OCI-M2 (cell line): ENCODE data around the gene PLXNB2.
"Not testable (repeated sequence)": the region's sequence is repeated elsewhere in the genome, so short reads cannot be mapped to it uniquely, and the experiment has no call there.

Experiments used
- DNase-seq: peaks from one replicate; lab custom pipeline; 2025; ENCODE audit not compliant: unreplicated experiment; lab: John Stamatoyannopoulos, UW

PLXNB2 gene

DNA sequence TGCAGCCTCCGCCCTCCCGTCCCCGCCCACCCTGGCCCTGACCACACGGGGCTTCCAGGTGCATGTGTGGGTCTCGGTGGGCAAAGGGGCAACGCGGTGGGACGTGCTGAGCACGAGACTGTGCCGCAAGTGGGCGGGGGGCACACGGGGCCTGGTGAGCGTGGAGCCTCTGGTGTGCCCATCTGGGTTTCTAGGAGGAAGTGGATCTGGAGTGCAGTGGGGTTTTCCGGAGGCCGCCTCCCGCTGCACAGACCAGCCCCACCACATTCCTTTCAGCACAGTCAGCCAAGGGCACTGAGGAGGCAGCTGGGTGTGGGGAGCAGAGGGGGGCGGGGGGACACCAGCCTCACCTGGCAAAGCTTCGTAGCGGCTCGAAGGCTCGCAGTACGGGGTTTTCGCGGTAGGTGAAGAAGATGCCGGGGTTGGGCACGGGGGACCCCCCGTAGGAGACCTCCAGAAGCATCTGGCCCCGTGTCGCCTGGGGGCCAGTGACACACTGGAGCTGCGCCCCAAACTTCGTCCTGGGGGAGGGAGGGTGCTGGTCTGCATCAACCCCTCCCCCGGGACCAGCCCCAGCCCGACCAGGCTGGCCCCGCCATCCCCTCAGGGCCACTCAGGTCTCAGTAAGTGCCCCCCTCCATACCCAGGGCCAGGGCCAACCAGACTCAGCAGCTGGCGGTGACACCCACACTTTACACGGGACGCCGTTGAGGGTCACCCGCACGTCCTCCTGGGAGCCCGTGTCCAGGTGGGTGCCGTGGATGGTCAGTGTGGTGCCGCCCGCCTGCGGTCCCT is 24.9 kb downstream of the PLXNB2 start:
- DNase-seq, result no peak

DNA sequence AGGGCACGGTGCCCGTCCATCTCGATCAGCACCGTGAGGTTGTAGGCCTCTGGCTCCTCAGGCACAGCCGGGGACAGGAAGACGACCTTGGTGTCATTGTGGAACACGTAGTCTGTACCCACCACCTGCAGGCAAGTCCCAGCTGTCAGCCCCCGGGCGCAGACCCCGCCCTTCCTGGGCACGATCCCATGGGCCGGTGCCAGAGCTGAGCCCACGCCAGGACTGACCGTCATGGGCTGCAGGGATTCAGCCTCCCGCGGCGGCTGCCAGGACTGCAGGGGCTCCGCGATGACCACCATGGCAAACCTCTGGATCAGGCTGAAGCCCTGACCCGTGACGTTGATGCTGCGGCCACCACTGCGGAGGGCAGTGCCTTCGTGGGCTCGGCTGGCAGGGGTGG is 25.5 kb downstream of the PLXNB2 start:
- DNase-seq, result no peak

DNA sequence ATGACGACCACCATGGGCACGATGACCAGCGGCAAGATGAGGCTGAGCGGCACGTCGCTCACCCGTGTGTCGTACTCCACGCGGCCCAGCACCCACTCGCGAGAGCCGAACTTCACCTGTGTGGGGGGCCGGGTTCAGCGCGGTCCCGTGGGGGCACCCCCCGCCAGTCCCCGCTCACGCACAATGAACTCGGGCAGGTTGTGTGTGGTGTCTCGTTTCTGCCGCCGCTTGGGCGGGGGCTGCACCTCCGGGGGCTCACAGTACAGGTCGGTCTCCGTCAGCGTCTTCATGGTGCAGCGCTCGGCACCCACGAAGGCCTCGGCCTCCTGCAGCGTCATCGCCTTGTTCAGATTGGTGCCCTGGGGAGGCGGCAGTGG is 26.1 kb downstream of the PLXNB2 start:
- no peak for DNase-seq

DNA sequence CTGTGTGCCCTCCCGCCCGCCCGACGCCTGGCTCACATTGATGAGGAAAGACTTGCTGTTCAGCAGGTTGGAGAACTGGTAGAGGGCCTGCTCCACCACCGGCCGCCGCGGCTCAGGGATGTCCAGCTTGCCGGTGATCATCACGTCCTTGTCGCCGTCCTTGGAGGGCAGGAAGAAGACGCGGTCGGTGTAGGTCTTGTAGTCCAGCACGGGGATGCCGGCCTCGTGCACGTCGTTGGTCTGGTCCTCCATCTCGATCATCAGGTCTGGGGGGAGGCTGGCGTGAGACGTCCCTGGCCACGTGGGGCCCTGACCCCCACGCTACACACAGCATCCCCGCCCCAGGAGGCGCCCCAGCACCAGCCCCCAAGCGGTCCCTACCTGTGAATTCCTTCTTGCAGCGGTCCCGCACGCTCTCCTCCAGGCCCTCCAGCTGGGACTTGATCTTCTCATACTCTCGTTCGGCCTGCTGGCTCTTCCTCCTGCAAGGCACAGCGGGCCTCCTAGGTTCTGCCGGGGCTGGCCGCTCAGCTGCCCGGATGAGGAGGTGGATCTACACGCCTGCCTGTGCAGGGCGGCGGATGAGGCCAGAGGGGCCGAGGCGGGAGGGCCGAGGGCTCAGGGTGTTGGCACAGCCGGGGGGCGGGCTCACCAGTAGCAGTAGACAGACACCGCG is 26.6 kb downstream of the PLXNB2 start:
- DNase-seq, result no peak

DNA sequence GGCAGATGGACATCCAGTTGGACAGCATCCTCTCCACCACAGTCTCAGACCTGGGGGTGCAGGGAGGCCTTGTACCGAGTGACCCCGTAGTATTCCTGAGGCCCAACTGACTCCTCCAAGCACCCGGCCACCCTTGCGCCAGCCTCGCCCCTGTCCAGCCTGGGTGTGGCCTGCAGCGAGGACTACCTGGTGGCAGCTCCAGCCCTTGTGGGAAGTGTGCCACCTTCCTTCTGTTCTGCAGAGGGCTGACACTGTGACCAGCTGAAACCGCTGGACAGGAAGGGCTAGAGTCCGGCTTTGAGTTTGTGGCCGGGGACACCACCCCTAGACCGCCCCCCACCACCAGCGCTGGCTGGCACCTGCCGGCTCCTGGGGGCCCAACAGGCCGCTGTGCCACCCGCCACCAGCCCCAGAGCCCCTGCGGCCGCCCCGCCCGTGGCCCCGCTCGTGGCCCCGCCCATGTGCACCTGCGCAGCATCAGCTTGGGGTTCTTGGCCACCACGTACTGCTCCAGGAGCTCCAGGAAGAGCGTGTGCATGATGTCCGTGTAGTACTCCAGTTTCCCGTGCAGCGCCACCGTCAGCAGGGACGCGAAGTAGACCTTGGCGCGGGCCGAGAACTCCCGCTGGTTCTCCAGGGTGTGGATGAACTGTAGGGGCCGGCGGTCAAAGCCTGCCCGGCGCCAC is 27.3 kb downstream of the PLXNB2 start:
- no peak for DNase-seq

DNA sequence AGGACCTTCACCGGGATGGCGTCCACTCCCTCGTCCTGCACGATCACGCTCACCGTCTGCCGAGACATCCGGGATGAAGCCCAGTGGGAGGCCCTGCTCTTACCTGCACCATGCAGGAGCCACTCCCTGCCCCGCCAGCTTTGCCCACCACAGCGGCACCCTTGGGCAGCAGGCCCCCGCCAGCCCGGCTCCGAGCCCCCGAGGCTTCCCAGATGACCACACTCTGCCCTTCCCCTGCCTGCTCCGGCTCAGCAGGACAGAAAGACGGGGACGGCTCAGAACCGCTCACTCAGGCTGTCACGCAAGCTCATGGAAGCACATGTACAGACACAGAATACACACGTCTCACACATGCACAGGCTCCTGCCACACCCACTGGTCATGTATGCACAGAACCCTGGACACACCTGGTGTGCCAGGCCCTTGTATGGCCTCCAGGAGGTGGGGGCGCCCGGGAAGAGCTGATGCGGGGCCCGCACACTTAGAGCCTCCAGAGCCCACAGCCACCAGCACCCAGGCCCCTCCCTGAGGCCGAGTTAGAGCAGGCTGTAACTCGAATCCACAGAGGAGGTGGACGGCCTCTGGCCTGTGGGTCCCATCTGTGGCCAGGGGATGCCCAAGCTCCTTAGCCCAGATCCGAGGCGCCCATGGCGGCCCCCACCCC is 28.4 kb downstream of the PLXNB2 start:
- no peak for DNase-seq

DNA sequence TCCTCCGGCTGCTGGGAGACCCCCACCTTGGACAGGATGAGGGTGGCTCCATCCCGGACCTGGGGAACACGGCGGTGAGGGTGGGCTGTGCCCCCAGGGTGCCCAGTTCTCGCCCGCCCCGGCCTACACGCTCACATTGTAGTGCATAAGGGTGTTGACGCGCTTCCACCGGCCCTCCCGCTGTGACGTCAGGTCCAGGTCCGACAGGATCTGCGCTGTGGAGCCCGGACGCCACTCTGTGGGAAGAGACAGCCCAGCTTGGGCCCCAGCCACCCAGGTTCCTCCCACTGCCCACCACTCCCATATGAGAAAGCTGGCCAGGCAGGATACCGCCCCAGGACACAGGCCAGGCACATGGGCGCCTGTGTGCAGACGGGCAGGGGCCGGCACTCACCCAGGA is 29.0 kb downstream of the PLXNB2 start:
- no peak for DNase-seq

DNA sequence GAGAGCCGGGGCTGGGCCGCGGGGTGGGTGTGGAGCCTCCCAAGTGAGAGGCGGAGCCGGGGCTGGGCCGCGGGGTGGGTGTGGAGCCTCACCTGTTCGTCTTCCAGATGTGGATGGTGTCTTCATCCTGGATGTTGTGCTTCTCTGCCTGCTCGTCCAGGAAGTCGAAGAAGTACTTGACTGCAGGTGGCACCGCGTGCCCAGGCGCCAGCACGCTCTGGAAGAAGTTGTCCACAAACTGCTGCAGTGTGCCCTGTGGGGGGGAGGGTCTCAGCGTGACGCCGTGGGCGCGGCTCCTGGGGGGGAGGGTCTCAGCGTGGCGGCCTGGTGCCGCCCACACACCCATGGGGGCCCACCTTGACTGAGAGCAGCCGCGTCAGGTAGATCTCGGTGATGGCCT is 29.7 kb downstream of the PLXNB2 start:
- no peak for DNase-seq

DNA sequence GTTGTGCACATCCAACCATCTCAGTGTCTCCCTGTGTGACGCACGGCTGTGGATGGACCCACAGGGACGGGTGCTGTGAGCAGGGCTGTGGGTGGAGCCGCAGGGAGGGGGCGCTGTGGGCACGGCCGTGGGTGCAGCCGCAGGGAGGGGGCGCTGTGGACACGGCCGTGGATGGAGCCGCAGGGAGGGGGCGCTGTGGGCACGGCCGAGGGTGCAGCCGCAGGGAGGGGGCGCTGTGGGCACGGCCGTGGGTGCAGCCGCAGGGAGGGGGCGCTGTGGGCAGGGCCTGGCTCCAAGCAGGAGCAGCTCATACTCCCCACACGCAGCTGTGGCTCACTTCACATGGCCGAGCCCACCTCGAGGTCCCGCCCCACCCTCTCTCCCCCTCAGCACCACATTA is 31.3 kb downstream of the PLXNB2 start:
- no peak for DNase-seq

DNA sequence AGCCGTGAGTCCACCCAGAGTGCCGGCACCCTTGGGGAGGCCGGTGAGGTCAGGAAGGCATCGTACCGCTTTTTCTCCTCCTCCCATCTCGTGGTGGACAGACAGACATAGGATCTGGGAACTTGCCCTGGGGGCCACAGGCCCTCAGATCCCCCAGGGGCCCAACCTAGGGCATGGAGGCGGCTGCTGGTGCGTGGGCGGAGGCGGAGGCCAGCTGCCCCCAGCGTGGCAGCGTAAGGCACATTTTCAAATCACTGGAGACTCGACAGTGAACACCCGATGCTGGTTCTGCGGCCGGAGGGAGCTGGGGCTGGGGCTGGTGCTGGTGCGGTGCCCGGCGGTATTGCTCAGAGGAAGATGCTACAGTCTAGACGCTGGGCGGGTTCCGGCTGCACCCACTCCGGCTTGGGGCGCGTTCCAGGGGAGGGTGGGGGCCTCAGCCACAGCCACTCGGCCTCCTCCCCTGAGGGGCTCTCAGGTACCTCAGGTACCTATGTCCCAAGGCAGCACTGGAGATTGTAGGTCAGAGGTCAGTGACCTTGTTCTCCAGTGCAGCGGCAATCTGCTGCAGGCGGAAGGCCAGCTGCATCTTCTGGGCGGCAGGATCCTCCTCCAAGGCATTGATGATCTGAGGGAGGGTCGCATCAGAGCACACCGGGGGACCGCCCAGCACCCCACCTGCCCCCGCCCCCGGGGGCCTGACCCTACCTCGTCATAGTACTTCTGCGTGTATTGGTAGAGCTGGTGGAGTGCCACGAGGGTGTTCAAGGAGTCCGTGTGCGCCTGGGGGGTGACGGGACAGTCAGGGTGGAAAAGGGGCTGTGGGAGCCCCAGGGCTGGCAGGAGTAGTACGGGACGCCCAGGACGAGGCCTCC is 32.0 kb downstream of the PLXNB2 start:
- no peak for DNase-seq

DNA sequence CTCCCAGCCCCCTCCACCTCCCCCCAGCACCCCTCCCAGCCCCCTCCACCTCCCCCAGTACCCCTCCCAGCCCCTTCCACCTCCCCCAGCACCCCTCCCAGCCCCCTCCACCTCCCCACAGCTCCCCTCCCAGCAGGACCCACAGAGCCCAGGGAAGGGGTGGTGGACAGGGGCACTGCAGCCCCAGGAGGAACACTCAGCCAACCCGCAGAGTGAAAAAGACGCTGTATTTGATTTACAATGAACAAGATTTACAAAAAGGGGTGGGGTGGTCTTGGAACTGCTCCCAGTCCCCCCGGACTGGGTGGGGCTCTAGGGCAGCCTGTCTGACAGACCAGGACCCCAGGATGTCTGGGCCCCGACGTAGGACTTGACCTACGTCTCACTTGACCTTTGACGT is 32.7 kb downstream of the PLXNB2 start:
- no peak for DNase-seq

DNA sequence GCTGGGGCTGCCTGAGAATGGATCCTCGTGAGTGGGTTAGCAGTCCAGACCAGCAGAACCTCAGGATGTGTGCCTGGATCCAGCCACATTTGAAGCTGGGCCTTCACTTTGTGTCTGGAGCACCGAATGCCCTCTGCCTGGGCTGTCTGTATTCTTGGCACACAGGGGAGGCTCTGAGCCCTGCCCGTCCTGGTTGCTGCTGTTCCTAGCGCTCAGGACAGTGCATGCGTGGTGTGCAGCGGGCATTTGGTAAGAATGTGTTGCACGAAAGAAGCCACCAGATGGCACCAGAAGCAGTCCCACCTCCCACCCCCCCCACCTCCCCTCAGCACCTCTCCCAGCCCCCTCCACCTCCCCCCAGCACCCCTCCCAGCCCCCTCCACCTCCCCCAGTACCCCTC is 33.1 kb downstream of the PLXNB2 start:
- no peak for DNase-seq

DNA sequence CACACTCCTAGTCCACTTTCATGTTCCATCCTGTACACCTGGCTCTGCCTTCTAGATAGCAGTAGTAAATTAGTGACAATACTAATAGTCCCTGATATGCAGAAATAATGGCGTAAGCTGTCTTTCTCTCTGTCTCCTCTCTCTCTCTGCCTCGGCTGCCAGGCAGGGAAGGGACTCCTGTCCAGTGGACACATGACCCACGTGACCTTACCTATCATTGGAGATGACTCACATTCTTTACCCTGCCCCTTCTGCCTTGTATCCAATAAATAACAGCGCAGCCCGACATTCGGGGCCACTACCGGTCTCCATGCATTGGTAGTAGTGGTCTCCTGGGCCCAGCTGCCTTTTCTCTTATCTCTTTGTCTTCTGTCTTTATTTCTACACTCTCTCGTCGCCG is 33.7 kb downstream of the PLXNB2 start:
- DNase-seq, result not testable (repeated sequence)

DNA sequence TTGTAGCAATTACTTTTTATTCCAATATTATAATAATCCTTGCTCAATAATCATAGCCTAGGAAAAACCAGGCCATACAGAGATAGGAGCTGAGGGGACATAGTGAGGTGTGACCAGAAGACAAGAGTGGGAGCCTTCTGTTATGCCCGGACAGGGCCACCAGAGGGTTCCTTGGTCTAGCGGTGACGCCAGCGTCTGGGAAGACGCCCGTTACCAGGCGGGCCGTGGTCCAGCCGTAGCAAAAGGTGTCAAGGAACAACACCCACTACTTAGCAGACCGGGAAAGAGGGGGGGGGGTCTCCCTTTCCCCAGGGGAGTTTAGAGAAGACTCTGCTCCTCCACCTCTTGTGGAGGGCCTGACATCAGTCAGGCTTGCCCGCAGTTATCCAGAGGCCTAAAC is 34.1 kb downstream of the PLXNB2 start:
- DNase-seq, result not testable (repeated sequence)

DNA sequence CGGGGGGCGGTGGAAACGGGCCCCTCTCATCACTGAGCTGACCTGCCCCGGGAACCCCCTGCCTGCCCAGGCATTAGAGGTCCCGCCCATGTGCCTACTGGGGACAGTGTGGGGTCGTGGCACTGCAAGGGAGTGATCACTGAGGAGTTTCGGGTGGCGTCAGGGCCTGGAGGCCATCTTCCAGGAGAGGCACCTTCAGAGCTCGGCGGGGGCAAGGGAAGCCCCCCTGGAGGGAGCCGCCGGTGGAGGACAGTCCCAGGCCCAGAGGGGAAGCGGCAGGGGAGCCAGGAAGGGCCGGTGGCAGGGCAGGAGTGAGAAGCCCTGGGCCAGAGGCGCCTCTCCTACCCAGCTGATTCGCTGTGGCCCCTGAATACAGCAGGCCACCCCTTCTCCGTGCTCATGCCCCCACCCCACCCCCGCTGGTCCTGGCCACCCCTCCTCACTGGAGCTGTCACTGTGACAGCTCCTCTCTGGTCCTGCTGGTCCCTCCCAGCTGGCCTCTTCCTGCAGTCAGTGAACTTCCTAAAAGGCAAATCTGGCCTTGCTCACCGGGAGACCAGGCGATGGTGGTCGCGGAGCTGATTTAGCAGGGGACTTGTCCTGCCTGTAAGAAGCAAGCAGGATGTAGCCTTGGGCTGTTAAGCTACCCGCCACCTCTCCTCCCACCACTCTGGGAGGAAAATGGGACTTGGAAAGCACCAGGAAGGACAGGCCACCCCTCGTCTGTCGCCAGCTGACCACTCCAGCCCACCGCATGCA is 35.2 kb downstream of the PLXNB2 start:
- DNase-seq, result no peak

DNA sequence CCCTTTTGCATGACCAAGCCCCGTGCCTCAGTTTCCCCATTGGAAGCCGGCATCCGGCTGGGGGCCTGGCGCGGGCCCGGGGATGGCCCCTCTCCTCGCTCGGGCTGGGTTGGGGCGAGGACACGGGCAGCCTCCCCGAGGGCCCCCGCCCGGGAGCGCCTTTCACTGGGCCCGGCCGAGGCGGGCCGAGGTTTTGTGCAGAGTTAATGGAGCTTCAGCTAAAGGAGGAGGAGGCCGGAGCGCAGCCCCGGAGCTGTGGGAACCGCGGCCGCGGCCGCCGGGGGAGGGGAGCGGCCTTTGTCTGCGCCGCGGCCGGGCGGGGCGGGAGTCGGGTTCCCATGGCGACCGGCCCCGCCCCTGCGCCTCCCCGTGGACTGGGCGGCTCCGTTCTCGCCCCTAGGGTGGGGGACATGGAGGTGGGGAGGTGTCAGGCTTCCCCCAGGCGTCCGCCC is 35.9 kb downstream of the PLXNB2 start:
- DNase-seq, result no peak

DNA sequence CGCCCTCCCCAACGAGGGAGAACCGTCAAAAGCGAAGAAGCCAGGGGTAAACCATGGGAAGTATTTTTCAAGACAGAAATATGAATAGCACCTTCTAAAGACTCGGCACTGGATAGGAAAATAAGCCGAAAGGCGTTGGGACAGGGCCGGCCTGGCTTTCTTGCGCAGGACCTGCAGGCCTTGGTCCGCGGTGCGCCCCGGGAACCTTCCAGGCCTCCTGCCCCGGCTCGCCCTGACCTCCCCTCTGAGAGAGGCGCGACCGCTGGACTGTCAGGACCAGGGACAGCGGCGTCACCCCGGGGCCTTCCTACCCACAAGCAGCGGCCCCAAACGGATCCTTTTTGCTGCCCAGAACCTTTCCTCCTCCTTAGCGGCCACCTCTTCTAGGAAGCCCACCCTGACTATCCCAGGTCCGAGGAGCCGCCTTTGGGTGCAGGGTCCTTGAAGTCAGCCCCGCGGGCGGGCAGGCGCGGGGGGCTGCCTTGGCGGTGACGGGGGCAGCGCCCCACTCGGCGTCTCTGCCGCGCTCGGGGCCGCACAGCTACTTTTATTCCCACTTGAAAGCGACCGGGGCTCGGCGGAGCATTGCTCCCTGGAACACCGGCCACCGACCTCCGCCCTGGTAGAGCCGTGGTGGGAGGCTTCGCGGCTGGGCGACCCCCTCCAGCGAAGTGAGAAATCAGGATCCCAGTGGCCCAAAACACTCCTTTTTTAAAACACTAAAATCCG is 36.6 kb downstream of the PLXNB2 start:
- no peak for DNase-seq

DNA sequence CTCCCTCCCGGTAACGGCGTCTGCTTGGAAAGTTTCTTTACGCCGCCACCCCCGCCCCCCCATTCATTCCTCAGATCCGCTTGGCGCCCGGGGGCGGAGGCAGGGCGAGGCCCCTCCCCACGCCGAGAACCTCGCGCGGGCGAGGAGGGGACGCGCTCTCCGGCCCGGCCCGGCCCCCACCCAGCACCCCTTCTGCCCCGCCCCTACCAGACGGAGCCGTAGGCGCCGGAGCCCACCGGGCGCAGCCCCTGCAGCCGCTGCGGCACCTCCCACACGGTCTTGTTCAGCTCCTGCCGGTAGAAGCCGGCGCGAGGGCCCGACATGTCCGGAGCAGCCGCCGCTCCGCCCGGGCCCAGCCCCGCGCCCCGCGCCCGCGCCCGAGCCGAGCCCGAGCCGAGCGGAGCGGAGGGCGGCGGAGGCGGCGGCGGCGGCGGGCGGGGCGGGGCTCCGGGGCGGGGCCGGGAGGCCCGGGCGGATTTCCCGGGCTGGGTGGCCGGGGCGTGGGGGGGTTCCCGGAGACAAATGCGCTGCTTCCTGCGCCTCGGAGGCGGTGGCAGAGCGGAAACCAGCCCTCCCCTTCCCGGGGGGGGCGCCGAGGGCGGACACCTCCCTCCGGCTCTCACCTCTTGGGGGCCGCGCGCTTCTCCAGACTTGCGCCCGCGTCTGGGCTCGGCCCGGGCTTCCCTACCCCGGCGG is 37.3 kb downstream of the PLXNB2 start, which contains the start of gene MAPK11:
Gene MAPK11 (minus strand): TSS at position 411 of the 696 bp plus-strand sequence. CDS start 88 bp downstream, at position 323.
- DNase-seq, result no peak
